B cell (primary cell): Measurements from ENCODE around the gene SRRM5.

Experiments
- CTCF ChIP-seq: fragments of 200-600 bp; IDR thresholded peaks from one replicate; pipeline ENCODE4 v1.8.0; 2022; ENCODE audit warnings: antibody characterized with exemption, mild to moderate bottlenecking
- EZH2 ChIP-seq: IDR thresholded peaks from 2 replicates; pipeline ENCODE4 v1.6.1; 2012; ENCODE audit warnings: borderline replicate concordance, low read depth, mild to moderate bottlenecking, moderate library complexity, low read length; ENCODE audit not compliant: insufficient read depth, poor library complexity, severe bottlenecking

- no peak for TF ChIP-seq CTCF
- no peak for TF ChIP-seq EZH2
Observed at GRCh38 chr19:43636121-43636683, 24.3 kb downstream of the SRRM5 start.
